PC-3 (cell line): ENCODE data around the gene RAD1. TPM values are rescaled to one million over a fixed set of nuclear protein-coding genes. Genes with fewer than 3 reads are reported as not detected.

Experiments used
- ATAC-seq: fragments of 200-7000 bp; cut with Tn5 transposase; 2 replicates; pipeline ENCODE4 v1.9.1; 2020; ENCODE audit warnings: mild to moderate bottlenecking, moderate library complexity
- BruUV-seq: library from RNA; stranded (reverse); fragments of 400-500 nt; replicated peaks from 2 replicates; lab custom pipeline; 2021; lab: Mats Ljungman, UMichigan
- CTCF ChIA-PET: fragments of 300-600 bp; sonication (Branson Sonifier 250); formaldehyde crosslinking; loops from one replicate; lab custom pipeline; 2022; ENCODE audit warnings: antibody characterized with exemption; lab: Charles Lee
- POLR2A ChIA-PET: fragments of 300-600 bp; sonication (Branson Sonifier 250); formaldehyde crosslinking; loops from one replicate; lab custom pipeline; 2022; ENCODE audit warnings: antibody characterized with exemption; ENCODE audit not compliant: unreplicated experiment; lab: Charles Lee
- DNase-seq: peaks from one replicate; pipeline ENCODE4 v3.0.0-alpha.2; 2015
- H2AFZ ChIP-seq: fragments of 300-600 bp; sonication (generic); 2 replicates; pipeline ENCODE4 v1.6.0; 2016; ENCODE audit warnings: antibody characterized with exemption, low read length
- H3F3A ChIP-seq: fragments of 300-600 bp; sonication (generic); one replicate; pipeline ENCODE4 v1.6.0; 2017; ENCODE audit warnings: antibody characterized with exemption, low read length, control low read depth, mild to moderate bottlenecking; ENCODE audit not compliant: unreplicated experiment
- H3K27ac ChIP-seq: fragments of 300-600 bp; sonication (generic); 2 replicates; pipeline ENCODE4 v1.5.1; 2016; ENCODE audit warnings: mild to moderate bottlenecking, low read length
- H3K27me3 ChIP-seq: fragments of 300-600 bp; sonication (generic); 2 replicates; pipeline ENCODE4 v1.6.1; 2016; ENCODE audit warnings: low read length, mixed read lengths
- H3K36me3 ChIP-seq: fragments of 300-600 bp; sonication (generic); 2 replicates; pipeline ENCODE4 v1.6.1; 2016; ENCODE audit warnings: low read depth, mixed run types, low read length, mixed read lengths
- H3K4me1 ChIP-seq: fragments of 300-600 bp; sonication (generic); 2 replicates; pipeline ENCODE4 v1.5.1; 2016; ENCODE audit warnings: low read length; ENCODE audit not compliant: insufficient read depth
- H3K4me2 ChIP-seq: fragments of 300-600 bp; sonication (generic); 2 replicates; pipeline ENCODE4 v1.6.0; 2016; ENCODE audit warnings: low read length
- H3K4me3 ChIP-seq: fragments of 300-600 bp; sonication (generic); 2 replicates; pipeline ENCODE4 v1.5.1; 2016; ENCODE audit warnings: mild to moderate bottlenecking, low read length, mixed read lengths
- H3K79me2 ChIP-seq: fragments of 300-600 bp; sonication (generic); 2 replicates; pipeline ENCODE4 v1.6.1; 2017; ENCODE audit warnings: low read length, mixed read lengths
- H3K9ac ChIP-seq: fragments of 300-600 bp; sonication (generic); 2 replicates; pipeline ENCODE4 v1.6.0; 2016; ENCODE audit warnings: mild to moderate bottlenecking, low read length
- H3K9me2 ChIP-seq: fragments of 300-600 bp; sonication (generic); replicated peaks from 2 replicates; pipeline ENCODE4 v1.6.1; 2016; ENCODE audit warnings: mixed run types, low read length, mixed read lengths
- H3K9me3 ChIP-seq: fragments of 300-600 bp; sonication (generic); 2 replicates; pipeline ENCODE4 v1.6.1; 2016; ENCODE audit warnings: low read length, mixed read lengths
- H4K20me1 ChIP-seq: fragments of 300-600 bp; sonication (generic); 2 replicates; pipeline ENCODE4 v1.6.1; 2016; ENCODE audit warnings: low read length, mixed read lengths
- EZH2 ChIP-seq: fragments of 300-600 bp; sonication (generic); IDR thresholded peaks from one replicate; pipeline ENCODE4 v1.6.1; 2017; ENCODE audit warnings: antibody characterized with exemption, mild to moderate bottlenecking, low read length; ENCODE audit not compliant: unreplicated experiment
- EZH2phosphoT487 ChIP-seq: fragments of 300-600 bp; sonication (generic); IDR thresholded peaks from 2 replicates; pipeline ENCODE4 v1.6.1; 2018; ENCODE audit warnings: mild to moderate bottlenecking, antibody characterized with exemption, low read length, borderline replicate concordance
- intact Hi-C: fragments of 100-400 bp; cut with micrococcal nuclease; formaldehyde crosslinking; loops from 2 replicates; pipeline ENCODE4 v1.9.0; 2023
- total RNA-seq: library from RNA; depleted of rRNA; stranded (reverse); fragments of >200 nt; gene quantifications from 2 replicates; pipeline ENCODE4 v1.2.3, GENCODE V29; 2014
- TF ChIP-seq, protein P1 (sequence below): fragments of 300-600 bp; sonication (generic); conservative IDR thresholded peaks from 2 replicates; pipeline ENCODE4 v1.5.1; 2017; ENCODE audit warnings: antibody characterized with exemption, low read depth, mild to moderate bottlenecking, low read length

Gene RAD1
- total RNA-seq, 1 experiment from 2014 or later = 62.5 TPM

DNA sequence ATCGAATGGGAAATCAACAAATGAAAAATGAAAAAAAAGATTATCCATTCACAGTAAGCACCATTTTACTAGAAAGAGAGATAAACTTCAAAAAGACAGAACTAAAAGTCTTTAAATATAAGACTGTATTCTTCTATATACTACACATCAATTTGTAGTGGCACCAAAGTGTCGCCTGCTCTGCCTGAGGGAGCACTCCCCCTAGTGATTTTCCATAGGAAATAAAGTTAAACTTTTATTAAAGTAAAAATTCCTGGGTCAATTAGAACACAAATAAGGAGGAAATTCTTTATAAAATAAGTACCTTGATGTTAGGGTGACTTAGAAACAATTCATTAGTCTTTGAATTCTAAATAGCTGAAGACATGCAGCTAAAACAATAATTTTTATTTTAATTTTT is 9.7 kb downstream of the RAD1 start:
- no TSS peak for BruUV-seq
- TF ChIP-seq EZH2phosphoT487 = no peak
- TF ChIP-seq, protein P1, sequence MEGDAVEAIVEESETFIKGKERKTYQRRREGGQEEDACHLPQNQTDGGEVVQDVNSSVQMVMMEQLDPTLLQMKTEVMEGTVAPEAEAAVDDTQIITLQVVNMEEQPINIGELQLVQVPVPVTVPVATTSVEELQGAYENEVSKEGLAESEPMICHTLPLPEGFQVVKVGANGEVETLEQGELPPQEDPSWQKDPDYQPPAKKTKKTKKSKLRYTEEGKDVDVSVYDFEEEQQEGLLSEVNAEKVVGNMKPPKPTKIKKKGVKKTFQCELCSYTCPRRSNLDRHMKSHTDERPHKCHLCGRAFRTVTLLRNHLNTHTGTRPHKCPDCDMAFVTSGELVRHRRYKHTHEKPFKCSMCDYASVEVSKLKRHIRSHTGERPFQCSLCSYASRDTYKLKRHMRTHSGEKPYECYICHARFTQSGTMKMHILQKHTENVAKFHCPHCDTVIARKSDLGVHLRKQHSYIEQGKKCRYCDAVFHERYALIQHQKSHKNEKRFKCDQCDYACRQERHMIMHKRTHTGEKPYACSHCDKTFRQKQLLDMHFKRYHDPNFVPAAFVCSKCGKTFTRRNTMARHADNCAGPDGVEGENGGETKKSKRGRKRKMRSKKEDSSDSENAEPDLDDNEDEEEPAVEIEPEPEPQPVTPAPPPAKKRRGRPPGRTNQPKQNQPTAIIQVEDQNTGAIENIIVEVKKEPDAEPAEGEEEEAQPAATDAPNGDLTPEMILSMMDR = peak; percentile 75
- ATAC-seq = no peak
- DNase-seq = peak; percentile 37
- CTCF ChIA-PET = no interaction called here
- no peak overlapping the region for H3K9ac ChIP-seq
- no peaks in the 10 kb centered on the region for H3K27me3 ChIP-seq
- no peak overlapping the region for H2AFZ ChIP-seq
- H3K4me1 ChIP-seq = no peaks in the 10 kb centered on the region
- POLR2A ChIA-PET = interaction anchor here (0.6 kb wide), 1 partner anchor 1310 kb away, joined by 6 read pairs; no protein-coding TSS in a partner anchor
- peaks cover 27% of the 10 kb centered on the region; the same call in 1 of the 2 replicates for H3K36me3 ChIP-seq
- intact Hi-C loops = no loop called here
- H3K9me2 ChIP-seq = no peaks in the 10 kb centered on the region
- no peak overlapping the region for H3K4me2 ChIP-seq
- H4K20me1 ChIP-seq = no peaks in the 10 kb centered on the region
- H3K4me3 ChIP-seq = no peak overlapping the region
- no peak overlapping the region for H3K27ac ChIP-seq
- H3K79me2 ChIP-seq = no peaks in the 10 kb centered on the region
- H3F3A ChIP-seq = no peaks in the 10 kb centered on the region
- H3K9me3 ChIP-seq = no peaks in the 10 kb centered on the region

DNA sequence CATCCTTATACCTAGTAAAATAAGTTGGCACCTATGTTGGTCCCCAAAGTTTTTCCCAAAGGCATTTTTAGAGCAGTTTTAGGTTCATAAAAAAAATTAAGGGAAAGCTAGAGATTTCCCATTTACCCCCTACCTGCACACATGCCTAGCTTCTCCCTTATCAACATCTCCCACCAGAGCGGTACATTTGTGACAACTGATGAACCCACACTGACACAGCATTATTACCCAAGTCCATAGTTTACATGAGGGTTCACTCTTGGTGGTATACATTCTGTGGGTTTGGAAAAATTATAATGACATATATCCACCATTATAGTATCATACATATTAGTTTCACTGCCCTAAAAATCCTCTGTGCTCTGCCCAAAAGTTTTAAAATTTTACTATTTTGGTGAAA is 12.0 kb downstream of the RAD1 start:
- CTCF ChIA-PET = no interaction called here
- intact Hi-C loops = no loop called here
- Histone ChIP-seq H3K27ac (no peak overlapping the region), H3K9me3 (no peaks in the 10 kb centered on the region), H3K27me3 (no peaks in the 10 kb centered on the region), H3K4me2 (no peak overlapping the region), H3F3A (no peaks in the 10 kb centered on the region), H3K4me3 (no peak overlapping the region), H3K4me1 (0 out of 2 replicates have a peak, but pooled peaks cover 6% of the 10 kb centered on the region), H2AFZ (no peak overlapping the region), H4K20me1 (no peaks in the 10 kb centered on the region), H3K9ac (no peak overlapping the region), H3K79me2 (no peaks in the 10 kb centered on the region), H3K9me2 (no peaks in the 10 kb centered on the region), H3K36me3 (peaks cover 14% of the 10 kb centered on the region; the same call in 1 of the 2 replicates)
- no peak for DNase-seq
- no peak for ATAC-seq
- BruUV-seq = no TSS peak
- POLR2A ChIA-PET = no interaction called here
- TF ChIP-seq, protein P1 = no peak
- TF ChIP-seq EZH2 = no peak
- no peak for TF ChIP-seq EZH2phosphoT487

DNA sequence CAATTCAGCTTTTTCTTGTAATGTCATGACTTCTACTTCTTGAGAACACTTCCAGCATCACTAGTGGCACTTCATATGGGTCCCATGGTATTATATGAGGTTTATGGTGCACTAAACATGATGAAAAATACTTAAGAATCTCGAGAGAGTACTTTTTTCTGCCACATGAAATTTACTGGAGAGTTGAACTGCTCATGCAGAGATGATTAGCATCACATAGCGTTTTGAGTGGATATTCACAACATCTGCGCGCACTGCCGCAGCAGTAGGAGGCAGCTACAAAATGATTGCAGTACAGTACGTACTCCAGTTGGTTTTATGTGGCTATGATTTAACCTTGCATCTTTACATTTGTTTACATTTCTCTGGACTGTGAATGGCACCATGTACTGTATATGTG is 14.7 kb downstream of the RAD1 start:
- ATAC-seq = no peak

More for the DNA sequence above, 14.7 kb downstream of the RAD1 start:
- no peaks in the 10 kb centered on the region for H3K9me2 ChIP-seq
- no peak overlapping the region for H3K4me2 ChIP-seq
- H3K36me3 ChIP-seq = peaks cover 14% of the 10 kb centered on the region; the same call in 1 of the 2 replicates
- no peak for DNase-seq
- H4K20me1 ChIP-seq = no peaks in the 10 kb centered on the region
- POLR2A ChIA-PET = no interaction called here
- H3K4me1 ChIP-seq = peaks cover 14% of the 10 kb centered on the region
- H2AFZ ChIP-seq = no peak overlapping the region
- BruUV-seq = no TSS peak
- no peaks in the 10 kb centered on the region for H3K9me3 ChIP-seq
- H3K79me2 ChIP-seq = no peaks in the 10 kb centered on the region
- CTCF ChIA-PET = interaction anchor here (0.6 to 0.7 kb wide), 2 partner anchors 14 to 426 kb away, joined by 3 to 4 read pairs; partner anchors contain the start of gene RAD1
- no peak overlapping the region for H3K27ac ChIP-seq
- no peak overlapping the region for H3K9ac ChIP-seq
- H3K27me3 ChIP-seq = no peaks in the 10 kb centered on the region
- intact Hi-C loops = no loop called here
- H3K4me3 ChIP-seq = no peak overlapping the region
- H3F3A ChIP-seq = no peaks in the 10 kb centered on the region
- no peak for TF ChIP-seq EZH2phosphoT487
- TF ChIP-seq, protein P1 = no peak
